ENCODE results near the gene ATP8B3.

GRCh38 chr19:1805401-1806183 lies 6.5 kb downstream of the ATP8B3 start:
- no peak for TF ChIP-seq SIN3A (IDR thresholded peaks at IDR 0.05; ENCODE audit: borderline replicate concordance, insufficient read depth, low read length)
- TF ChIP-seq REST (IDR thresholded peaks at IDR 0.05; ENCODE audit: insufficient read depth in 1 of 2, low read depth in 2 of 2, low read length in 2 of 2): no peak
- TF ChIP-seq POLR2AphosphoS5 (IDR thresholded peaks at IDR 0.05; ENCODE audit: low read depth, low read length): no peak
- no peak for TF ChIP-seq TAF1 (IDR thresholded peaks at IDR 0.05; ENCODE audit: borderline replicate concordance, insufficient read depth, low read length)
- no peak for TF ChIP-seq FOXP2 (optimal IDR thresholded peaks at IDR 0.05; ENCODE audit: borderline replicate concordance, extremely low read depth, extremely low read length, insufficient read depth)
